Endodermal cell (in vitro differentiated cells): ENCODE data around the gene SPATA32. TPM values are rescaled to one million over a fixed set of nuclear protein-coding genes. Genes with fewer than 3 reads are reported as not detected.

ENCODE experiments used
- DNase-seq: peaks from one replicate; pipeline ENCODE4 v3.0.0-alpha.2; 2017
- H3K27ac ChIP-seq: 2 replicates; pipeline ENCODE4 v1.5.1; 2013; ENCODE audit warnings: mild to moderate bottlenecking, low read depth, low read length, moderate library complexity
- H3K27me3 ChIP-seq: 2 replicates; pipeline ENCODE4 v1.6.1; 2013; ENCODE audit warnings: mild to moderate bottlenecking, low read length, moderate library complexity; ENCODE audit not compliant: insufficient read depth, control insufficient read depth, poor library complexity, severe bottlenecking
- H3K36me3 ChIP-seq: 2 replicates; pipeline ENCODE4 v1.7.0; 2013; ENCODE audit warnings: mild to moderate bottlenecking, low read length, moderate library complexity; ENCODE audit not compliant: control insufficient read depth, insufficient read depth
- H3K4me1 ChIP-seq: one replicate; pipeline ENCODE4 v1.7.0; 2013; ENCODE audit warnings: low read length; ENCODE audit not compliant: control insufficient read depth, insufficient read depth
- H3K4me3 ChIP-seq: 2 replicates; pipeline ENCODE4 v1.5.1; 2013; ENCODE audit warnings: mild to moderate bottlenecking, low read length, moderate library complexity
- H3K9ac ChIP-seq: 2 replicates; pipeline ENCODE4 v1.6.1; 2013; ENCODE audit warnings: mild to moderate bottlenecking, low read length, moderate library complexity; ENCODE audit not compliant: poor library complexity, severe bottlenecking; ENCODE audit errors: extremely low read depth
- H3K9me3 ChIP-seq: 2 replicates; pipeline ENCODE4 v1.6.1; 2013; ENCODE audit warnings: mild to moderate bottlenecking, low read length, moderate library complexity; ENCODE audit not compliant: control insufficient read depth
- H3K27ac Mint-ChIP-seq: 2 replicates; pipeline ENCODE4 v1.8.0; 2020; ENCODE audit warnings: mixed read lengths
- H3K27me3 Mint-ChIP-seq: 2 replicates; pipeline ENCODE4 v1.8.0; 2021; ENCODE audit warnings: mild to moderate bottlenecking, mixed read lengths; ENCODE audit not compliant: insufficient read depth
- H3K36me3 Mint-ChIP-seq: 2 replicates; pipeline ENCODE4 v1.8.0; 2020; ENCODE audit warnings: low read depth, mixed read lengths
- H3K4me1 Mint-ChIP-seq: 2 replicates; pipeline ENCODE4 v1.8.0; 2020; ENCODE audit warnings: mixed read lengths
- H3K4me3 Mint-ChIP-seq: 2 replicates; pipeline ENCODE4 v1.8.0; 2020; ENCODE audit warnings: mild to moderate bottlenecking, moderate library complexity, mixed read lengths
- H3K9me3 Mint-ChIP-seq: 2 replicates; pipeline ENCODE4 v1.8.0; 2020; ENCODE audit warnings: mild to moderate bottlenecking, mixed read lengths
- WGBS, 2 experiments: methylation state at CpG; one replicate each; pipeline versions ENCODE4 v1.1.5 to v1.1.7; 2013; ENCODE audit warnings: missing lambda C conversion rate in 2 of 2, mixed read lengths in 1 of 2; ENCODE audit not compliant: insufficient coverage in 1 of 2, insufficient read length in 1 of 2; 5-methylcytosine and 5-hydroxymethylcytosine counted together
- total RNA-seq, 2 donors: library from RNA; stranded (reverse); fragmentation: NEBNext Ultra II Directional in 1 of 2; extraction: Animal tissue kit (Norgen Biotek cat#: 25700) in 1 of 2; gene quantifications; 2 replicates in 1 of 2; 3 replicates in 1 of 2; pipeline ENCODE4 v1.2.1, GENCODE V29; 2021
- TF ChIP-seq, protein P1 (sequence below): fragments of 200-600 bp; sonication (generic); conservative IDR thresholded peaks from 2 replicates; pipeline ENCODE4 v1.5.0; 2021; ENCODE audit warnings: antibody characterized with exemption, mild to moderate bottlenecking

SPATA32 gene
- total RNA-seq, 2 donors from 2014 or later = 0.18 TPM; not detected in 1

DNA sequence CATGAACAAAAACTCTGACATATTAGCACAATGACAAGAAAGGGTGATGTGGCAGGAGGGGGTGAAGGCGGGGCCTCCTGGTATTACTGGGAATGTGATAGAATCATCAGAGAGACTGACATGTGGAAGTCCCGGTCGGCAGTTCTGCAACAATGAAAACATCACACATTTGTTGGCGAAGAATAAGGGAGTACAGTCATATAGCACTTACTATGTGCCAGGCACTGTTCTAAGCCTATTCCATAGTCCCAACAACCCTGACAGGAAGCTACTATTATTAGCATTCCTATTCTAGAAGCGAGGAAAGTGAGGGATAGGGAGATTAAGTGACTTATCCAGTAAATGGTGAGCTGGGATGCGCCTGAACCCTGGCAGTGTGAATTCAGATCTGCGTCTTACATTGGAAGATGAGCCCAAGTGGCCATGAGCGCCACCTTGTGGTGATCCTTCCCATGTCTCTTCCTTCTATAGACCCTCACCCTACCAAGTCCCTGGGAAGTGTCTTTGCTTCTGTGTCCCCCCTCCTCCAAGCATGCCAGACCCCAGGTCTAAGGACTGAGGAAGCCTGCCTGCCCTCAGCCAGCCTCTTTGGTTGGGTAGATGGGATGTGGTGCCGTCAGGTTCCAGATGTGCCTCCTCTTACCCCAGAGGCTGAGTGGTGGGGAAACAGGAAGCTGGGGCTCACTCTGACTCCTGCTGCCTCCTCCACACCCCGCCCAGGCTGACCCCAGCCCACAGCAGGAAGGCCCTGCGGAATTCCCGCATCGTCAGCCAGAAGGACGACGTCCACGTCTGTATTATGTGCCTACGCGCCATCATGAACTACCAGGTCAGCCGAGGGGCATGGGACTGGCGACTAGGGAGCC is 26.2 kb downstream of the SPATA32 start:
- H3K27me3 Mint-ChIP-seq = peaks cover 74% of the 10 kb centered on the region
- no peaks in the 10 kb centered on the region for H3K9me3 Mint-ChIP-seq
- Histone ChIP-seq H3K9ac (no peak overlapping the region), H3K4me1 (no peaks in the 10 kb centered on the region), H3K9me3 (no peaks in the 10 kb centered on the region), H3K36me3 (no peaks in the 10 kb centered on the region), H3K27me3 (peaks cover 41% of the 10 kb centered on the region), H3K27ac (no peak overlapping the region), H3K4me3 (no peak overlapping the region)
- no peaks in the 10 kb centered on the region for H3K36me3 Mint-ChIP-seq
- WGBS, 2 experiments = 53 to 71% methylated on average over 13 to 20 of the region's 20 CpGs
- no peak overlapping the region for H3K4me3 Mint-ChIP-seq
- no peak overlapping the region for H3K27ac Mint-ChIP-seq
- peaks cover 3% of the 10 kb centered on the region for H3K4me1 Mint-ChIP-seq
- peak; percentile 97 for DNase-seq
- TF ChIP-seq, protein P1, sequence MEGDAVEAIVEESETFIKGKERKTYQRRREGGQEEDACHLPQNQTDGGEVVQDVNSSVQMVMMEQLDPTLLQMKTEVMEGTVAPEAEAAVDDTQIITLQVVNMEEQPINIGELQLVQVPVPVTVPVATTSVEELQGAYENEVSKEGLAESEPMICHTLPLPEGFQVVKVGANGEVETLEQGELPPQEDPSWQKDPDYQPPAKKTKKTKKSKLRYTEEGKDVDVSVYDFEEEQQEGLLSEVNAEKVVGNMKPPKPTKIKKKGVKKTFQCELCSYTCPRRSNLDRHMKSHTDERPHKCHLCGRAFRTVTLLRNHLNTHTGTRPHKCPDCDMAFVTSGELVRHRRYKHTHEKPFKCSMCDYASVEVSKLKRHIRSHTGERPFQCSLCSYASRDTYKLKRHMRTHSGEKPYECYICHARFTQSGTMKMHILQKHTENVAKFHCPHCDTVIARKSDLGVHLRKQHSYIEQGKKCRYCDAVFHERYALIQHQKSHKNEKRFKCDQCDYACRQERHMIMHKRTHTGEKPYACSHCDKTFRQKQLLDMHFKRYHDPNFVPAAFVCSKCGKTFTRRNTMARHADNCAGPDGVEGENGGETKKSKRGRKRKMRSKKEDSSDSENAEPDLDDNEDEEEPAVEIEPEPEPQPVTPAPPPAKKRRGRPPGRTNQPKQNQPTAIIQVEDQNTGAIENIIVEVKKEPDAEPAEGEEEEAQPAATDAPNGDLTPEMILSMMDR = peak; percentile 92

DNA sequence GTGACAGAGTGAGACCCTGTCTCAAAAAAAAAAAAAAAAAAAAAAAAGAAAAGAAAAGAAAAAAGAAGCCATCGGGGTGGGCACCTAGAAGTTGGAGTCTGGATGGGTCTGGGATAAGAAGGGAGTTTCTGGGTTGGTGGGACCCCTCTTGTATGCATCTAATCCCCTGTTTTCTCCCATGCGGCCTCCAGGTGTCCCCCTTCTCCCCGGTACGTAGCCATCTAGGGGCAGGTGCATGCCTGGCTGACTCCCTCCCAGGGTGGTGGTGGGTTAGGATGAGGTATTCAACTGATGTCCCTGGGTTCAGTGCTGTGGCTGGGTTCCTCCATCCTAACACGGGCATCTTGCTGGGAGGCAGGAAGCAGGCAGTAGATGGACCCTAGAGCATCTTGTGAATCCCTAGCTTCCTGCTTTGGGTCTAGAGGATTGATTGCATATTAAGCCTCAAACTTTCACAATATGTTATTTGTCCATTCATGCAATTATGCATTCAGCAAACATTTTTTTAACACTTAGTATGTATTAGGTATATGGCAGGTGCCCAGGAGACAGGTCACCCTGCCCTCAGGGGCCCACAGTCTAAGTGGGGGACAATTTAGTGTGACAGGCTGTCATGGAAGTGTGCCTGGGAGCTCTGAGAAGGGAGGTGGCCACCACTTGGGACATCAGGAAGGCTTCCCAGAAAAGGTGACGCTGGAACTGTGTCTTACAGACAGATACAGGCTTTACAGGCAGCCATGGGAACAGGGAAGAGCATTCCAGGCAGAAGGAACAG is 27.1 kb downstream of the SPATA32 start:
- no peak overlapping the region for H3K9ac ChIP-seq
- Mint-ChIP-seq H3K27ac (no peak overlapping the region), H3K27me3 (peaks cover 72% of the 10 kb centered on the region), H3K4me3 (no peak overlapping the region), H3K4me1 (peaks cover 3% of the 10 kb centered on the region), H3K36me3 (no peaks in the 10 kb centered on the region), H3K9me3 (no peaks in the 10 kb centered on the region)
- H3K36me3 ChIP-seq = no peaks in the 10 kb centered on the region
- TF ChIP-seq, protein P1 = peak; percentile 75
- DNase-seq = peak; percentile 89
- H3K4me1 ChIP-seq = no peaks in the 10 kb centered on the region
- no peak overlapping the region for H3K27ac ChIP-seq
- no peak overlapping the region for H3K4me3 ChIP-seq
- peaks cover 34% of the 10 kb centered on the region for H3K27me3 ChIP-seq
- 18 to 34% methylated on average over 2 to 6 of the region's 6 CpGs for WGBS, 2 experiments
- H3K9me3 ChIP-seq = no peaks in the 10 kb centered on the region

DNA sequence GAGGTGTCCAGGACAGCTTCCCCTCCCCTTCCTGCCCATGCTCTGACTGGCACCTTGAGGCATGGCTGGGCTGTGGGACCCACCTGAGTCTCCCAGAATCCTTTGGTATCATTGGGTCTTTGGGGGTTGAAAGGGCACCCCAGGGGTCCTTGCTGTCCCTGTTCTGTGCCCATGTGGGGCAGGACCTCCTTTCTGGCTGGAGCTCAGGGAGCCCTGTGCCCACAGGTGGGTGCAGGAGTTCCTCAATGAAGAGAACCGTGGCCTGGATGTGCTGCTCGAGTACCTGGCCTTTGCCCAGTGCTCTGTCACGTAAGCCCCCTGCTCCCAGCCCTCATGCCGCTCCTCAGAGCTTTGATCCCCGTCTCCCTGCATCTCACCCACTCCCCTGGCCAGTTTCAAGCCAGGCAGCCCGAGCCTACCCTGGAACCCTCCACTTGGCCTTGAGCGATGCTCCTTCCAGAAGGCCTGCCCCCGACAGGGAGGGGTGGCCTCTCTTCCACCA is 28.4 kb downstream of the SPATA32 start:
- TF ChIP-seq, protein P1 = no peak
- Histone ChIP-seq H3K4me3 (no peak overlapping the region), H3K36me3 (no peaks in the 10 kb centered on the region), H3K9ac (no peak overlapping the region), H3K27me3 (peaks cover 23% of the 10 kb centered on the region), H3K4me1 (no peaks in the 10 kb centered on the region), H3K9me3 (no peaks in the 10 kb centered on the region), H3K27ac (no peak overlapping the region)
- WGBS, 2 experiments = 83 to 95% methylated on average over 6 to 8 of the region's 8 CpGs
- Mint-ChIP-seq H3K27me3 (peaks cover 62% of the 10 kb centered on the region), H3K4me1 (peaks cover 6% of the 10 kb centered on the region), H3K9me3 (no peaks in the 10 kb centered on the region), H3K4me3 (no peak overlapping the region), H3K36me3 (no peaks in the 10 kb centered on the region), H3K27ac (no peak overlapping the region)
- DNase-seq = peak; percentile 44
